Lower leg skin (tissue), 4 donors: ENCODE results near the gene MAML1. TPM values are rescaled to one million over a fixed set of nuclear protein-coding genes. Genes with fewer than 3 reads are reported as not detected.
"Not testable (repeated sequence)": the region's sequence is repeated elsewhere in the genome, so short reads cannot be mapped to it uniquely, and the experiment has no call there.

Experiments used
- DNase-seq, 2 donors: peaks; one replicate each; pipeline ENCODE4 v3.0.0-alpha.2; 2019; ENCODE audit warnings: low spot score in 2 of 2
- H3K4me3 ChIP-seq: fragments of 200-600 bp; sonication (generic); 2 replicates; pipeline ENCODE4 v1.5.1; 2017; ENCODE audit warnings: mild to moderate bottlenecking, low read depth; ENCODE audit not compliant: poor library complexity, severe bottlenecking
- POLR2A ChIP-seq, 2 donors: fragments of 450-650 bp; IDR thresholded peaks; one replicate each; pipeline ENCODE4 v1.6.1; 2016 to 2017; ENCODE audit warnings: antibody characterized with exemption in 2 of 2, mild to moderate bottlenecking in 1 of 2, moderate library complexity in 1 of 2
- whole genome bisulfite sequencing, 2 donors: methylation state at CpG; one replicate each; pipeline ENCODE4 v1.1.5; 2018; 5-methylcytosine and 5-hydroxymethylcytosine counted together
- intact Hi-C: fragments of 100-400 bp; cut with DNase I; formaldehyde crosslinking; loops from one replicate; pipeline ENCODE4 v1.15.0; 2023; ENCODE audit warnings: low total_unique reads
- total RNA-seq, 4 donors: library from RNA; depleted of rRNA; stranded (reverse); fragments of >200 nt; gene quantifications; one replicate each; pipeline ENCODE4 v1.1.0, GENCODE V29; 2016
- TF ChIP-seq, protein P1 (sequence below), 3 donors: fragments of 450-650 bp; IDR thresholded peaks; one replicate each; pipeline ENCODE4 v1.5.1; 2016; ENCODE audit warnings: antibody characterized with exemption in 3 of 3, mild to moderate bottlenecking in 3 of 3, moderate library complexity in 2 of 3

The MAML1 gene
- total RNA-seq, 4 donors from 2014 or later, result 25.5 to 46.8 (median 31.5) TPM

DNA sequence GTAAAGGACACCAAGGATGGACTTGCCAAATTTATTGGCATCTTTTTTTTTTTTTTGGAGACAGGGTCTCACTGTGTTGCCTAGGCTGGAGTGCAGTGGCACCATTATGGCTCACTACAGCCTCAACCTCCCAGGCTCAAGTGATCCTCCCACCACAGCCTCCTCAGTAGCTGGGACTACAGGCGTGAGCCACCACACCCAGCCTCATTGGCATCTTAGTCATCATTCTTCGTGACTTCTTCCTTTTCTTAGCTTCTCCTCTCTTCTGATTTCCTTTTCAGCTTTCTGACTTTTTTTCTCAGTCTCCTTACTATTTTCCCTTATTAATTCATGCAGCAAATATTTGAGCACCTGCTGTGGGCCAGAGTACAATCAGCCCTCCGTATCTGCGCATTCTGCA is 6.1 kb downstream of the MAML1 start:
- no peak for TF ChIP-seq POLR2A (IDR thresholded peaks at IDR 0.05)
- TF ChIP-seq, protein P1, sequence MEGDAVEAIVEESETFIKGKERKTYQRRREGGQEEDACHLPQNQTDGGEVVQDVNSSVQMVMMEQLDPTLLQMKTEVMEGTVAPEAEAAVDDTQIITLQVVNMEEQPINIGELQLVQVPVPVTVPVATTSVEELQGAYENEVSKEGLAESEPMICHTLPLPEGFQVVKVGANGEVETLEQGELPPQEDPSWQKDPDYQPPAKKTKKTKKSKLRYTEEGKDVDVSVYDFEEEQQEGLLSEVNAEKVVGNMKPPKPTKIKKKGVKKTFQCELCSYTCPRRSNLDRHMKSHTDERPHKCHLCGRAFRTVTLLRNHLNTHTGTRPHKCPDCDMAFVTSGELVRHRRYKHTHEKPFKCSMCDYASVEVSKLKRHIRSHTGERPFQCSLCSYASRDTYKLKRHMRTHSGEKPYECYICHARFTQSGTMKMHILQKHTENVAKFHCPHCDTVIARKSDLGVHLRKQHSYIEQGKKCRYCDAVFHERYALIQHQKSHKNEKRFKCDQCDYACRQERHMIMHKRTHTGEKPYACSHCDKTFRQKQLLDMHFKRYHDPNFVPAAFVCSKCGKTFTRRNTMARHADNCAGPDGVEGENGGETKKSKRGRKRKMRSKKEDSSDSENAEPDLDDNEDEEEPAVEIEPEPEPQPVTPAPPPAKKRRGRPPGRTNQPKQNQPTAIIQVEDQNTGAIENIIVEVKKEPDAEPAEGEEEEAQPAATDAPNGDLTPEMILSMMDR (IDR thresholded peaks at IDR 0.05), result no peak
- WGBS, 2 donors, result 81 to 90% methylated on average over 4 of the region's 4 CpGs
- no peak overlapping the region for H3K4me3 ChIP-seq
- DNase-seq, result no peak
- intact Hi-C loops, result no loop called here

DNA sequence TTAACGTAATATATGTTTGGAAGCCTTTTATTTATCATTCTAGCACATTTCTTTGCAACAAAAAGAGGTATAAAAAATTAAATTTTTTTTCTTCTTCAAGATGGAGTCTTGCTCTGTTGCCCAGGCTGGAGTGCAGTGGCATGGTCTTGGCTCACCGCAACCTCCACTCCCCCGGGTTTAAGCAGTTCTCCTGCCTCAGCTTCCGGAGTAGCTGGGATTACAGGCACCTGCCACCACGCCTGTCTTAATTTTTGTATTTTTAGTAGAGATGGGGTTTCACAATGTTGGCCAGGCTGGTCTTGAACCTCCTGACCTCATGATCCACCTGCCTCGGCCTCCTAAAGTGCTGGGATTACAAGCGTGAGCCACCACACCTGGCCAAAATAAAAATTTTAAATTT is 11.5 kb downstream of the MAML1 start:
- H3K4me3 ChIP-seq, intact Hi-C loops, DNase-seq: not testable (repeated sequence)
- WGBS, 2 donors, result 92 to 93% methylated on average over 7 of the region's 7 CpGs

DNA sequence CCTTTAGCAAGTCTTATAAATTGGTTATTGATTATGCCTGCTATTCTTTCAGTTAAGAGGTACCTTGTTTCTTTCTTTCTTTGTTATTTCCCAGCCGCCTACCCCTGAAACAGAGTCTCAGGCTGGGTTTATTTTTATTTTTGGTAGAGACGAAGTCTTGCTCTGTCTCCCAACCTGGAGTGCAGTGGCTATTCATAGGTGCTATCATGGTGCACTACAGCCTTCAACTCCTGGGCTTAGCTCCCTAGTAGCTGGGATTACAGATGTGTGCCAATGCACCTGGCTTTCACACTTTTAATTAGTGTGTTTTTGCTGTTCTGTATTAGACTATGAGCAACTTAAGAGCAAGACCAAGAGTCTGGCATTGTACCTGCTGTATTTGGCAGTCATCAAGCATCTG is 14.2 kb downstream of the MAML1 start:
- WGBS, 2 donors, result 94 to 95% methylated on average over 2 of the region's 2 CpGs
- H3K4me3 ChIP-seq, result no peak overlapping the region
- no peak for TF ChIP-seq POLR2A (IDR thresholded peaks at IDR 0.05)
- TF ChIP-seq, protein P1 (IDR thresholded peaks at IDR 0.05), result no peak
- no peak for DNase-seq
- intact Hi-C loops, result no loop called here

DNA sequence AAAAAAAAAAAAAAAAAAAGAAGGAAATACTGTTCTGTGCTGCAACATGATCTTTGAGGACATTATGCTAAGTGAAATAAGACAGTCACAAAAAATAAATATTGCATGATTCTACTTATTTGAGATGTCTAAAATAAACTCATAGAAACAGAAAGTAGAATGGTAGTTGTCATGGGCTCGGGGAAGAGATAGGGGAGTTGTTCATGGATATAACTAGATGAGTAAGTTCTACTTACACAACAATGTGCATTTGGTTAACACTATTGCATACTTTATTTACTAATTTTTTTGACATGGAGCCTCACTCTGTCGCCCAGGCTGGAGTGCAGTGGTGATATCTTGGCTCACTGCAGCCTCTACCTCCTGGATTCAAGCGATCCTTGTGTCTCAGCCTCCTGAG is 15.2 kb downstream of the MAML1 start:
- TF ChIP-seq, protein P1 (IDR thresholded peaks at IDR 0.05), result no peak
- TF ChIP-seq POLR2A (IDR thresholded peaks at IDR 0.05), result no peak
- 90 to 91% methylated on average over 3 of the region's 3 CpGs for WGBS, 2 donors
- H3K4me3 ChIP-seq, result no peak overlapping the region
- no peak for DNase-seq
- intact Hi-C loops, result no loop called here

DNA sequence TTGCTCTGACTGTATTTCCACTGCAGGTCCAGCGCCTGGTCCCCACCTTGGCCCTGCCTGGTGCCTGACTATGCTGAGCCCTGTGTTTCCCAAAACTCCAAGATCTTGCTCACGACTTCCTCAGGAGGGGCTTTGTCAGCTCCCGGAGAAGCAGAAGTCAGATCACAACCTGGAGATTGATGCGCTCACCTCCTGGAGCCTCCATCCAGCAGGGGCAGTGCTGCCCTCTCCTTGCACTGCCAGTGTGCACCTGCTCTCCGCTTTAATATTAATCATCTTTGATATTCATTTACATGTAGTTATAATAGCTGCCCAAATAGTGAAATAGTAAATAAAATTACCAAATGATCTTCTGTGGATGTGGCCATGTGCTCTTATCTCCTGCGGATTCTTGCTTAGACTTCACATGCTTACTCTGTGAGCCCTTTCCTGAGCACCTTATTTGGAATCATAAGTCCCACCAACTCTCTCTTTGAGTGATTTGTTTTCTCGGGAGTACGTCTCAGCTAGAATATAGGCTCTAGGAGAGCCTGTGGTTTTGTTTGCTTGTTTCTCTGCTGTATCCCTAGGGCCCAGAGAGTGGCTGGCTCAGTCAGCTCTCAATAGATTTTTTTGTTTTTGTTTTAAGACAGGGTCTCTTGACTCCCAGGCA is 17.4 kb downstream of the MAML1 start:
- TF ChIP-seq, protein P1 (IDR thresholded peaks at IDR 0.05), result no peak
- TF ChIP-seq POLR2A (IDR thresholded peaks at IDR 0.05), result no peak
- no peak overlapping the region for H3K4me3 ChIP-seq
- no peak for DNase-seq
- intact Hi-C loops, result no loop called here
- WGBS, 2 donors, result 81 to 91% methylated on average over 8 of the region's 8 CpGs

DNA sequence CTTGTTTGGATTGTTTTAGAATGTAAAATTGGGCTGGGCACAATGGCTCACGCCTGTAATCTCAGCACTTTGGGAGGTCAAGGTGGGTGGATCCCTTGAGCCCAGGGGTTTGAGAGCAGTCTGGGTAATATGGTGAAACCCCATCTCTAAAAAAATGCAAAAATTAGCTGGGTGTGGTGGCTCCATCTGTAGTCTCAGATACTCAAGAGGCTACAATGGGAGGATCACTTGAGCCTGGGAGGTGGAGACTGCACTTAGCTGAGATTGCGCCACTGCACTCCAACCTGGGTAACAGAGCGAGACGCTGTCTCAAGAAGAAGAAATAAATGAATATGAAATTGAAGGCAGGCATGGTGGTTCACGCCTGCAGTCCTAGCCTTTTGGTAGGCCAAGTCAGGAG is 21.3 kb downstream of the MAML1 start:
- peak in 1 of 2 donors; percentile 17 for DNase-seq
- intact Hi-C loops, result no loop called here
- WGBS, 2 donors, result 88 to 90% methylated on average over 5 of the region's 5 CpGs
- no peak overlapping the region for H3K4me3 ChIP-seq
- TF ChIP-seq, protein P1 (IDR thresholded peaks at IDR 0.05), result no peak
- no peak for TF ChIP-seq POLR2A (IDR thresholded peaks at IDR 0.05)
